HG02610 (cell line): ENCODE data around the gene CAMK2G.
"Not testable (repeated sequence)": the region's sequence is repeated elsewhere in the genome, so short reads cannot be mapped to it uniquely, and the experiment has no call there.

Experiments
- ATAC-seq: cut with Tn5 transposase; IDR thresholded peaks from one replicate; pipeline ENCODE4 v1.9.1; 2021; ENCODE audit warnings: mild to moderate bottlenecking, moderate library complexity; ENCODE audit not compliant: unreplicated experiment

CAMK2G gene

DNA sequence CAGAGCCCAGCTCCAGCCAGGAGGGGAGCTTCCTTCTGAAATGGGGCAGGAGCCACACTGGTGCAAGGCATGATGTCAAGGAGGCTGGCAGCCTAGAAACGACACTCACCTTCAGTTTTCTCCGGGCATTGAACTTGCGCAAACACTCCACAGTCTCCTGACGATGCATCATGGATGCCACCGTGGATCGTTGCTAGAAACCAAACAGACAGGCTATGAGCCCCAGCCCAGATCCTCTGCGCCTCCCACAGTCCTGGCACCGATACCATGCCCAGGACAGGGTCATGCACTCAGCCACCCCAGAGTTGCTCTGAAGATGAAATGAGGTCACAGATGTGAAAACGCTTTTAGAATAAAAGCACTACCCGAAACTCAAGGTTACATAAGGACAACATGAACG, 32.0 kb downstream of the CAMK2G start:
- ATAC-seq = no peak

DNA sequence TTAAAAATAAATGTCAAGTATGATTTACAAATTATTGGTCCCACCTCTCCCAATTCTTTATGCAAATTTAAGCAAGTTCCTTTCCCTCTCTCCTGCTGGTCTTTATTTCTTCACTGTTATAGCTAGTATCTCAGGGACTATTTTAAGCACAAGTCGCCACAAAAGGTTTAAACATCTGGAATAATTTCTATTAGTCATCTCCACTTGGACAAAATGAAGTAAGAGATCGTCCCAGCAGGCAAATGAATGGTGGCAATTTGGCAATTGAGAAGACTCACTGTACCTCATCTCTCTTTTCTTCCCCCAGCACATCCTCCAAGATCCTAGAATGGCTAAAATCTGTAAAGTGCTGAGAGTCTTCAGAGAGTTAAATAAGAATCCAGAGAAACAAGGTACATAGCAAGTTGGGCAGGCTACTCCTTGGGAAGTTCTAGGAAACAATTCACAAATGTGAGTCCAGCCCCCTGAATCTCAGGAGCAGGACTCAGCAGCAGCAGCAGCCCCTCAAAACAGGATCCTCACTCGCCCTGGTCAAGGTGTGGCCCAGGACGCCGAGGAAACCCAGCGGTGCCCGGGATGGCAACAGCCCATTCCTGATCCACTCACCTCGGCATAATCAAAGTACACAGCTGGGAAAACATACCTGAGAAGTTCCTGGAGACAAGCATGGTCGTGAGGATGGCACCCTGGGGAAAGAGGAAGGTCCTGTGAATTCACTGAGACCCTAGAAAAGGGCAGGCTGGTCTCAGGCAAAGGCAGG, 32.6 kb downstream of the CAMK2G start:
- ATAC-seq = no peak

DNA sequence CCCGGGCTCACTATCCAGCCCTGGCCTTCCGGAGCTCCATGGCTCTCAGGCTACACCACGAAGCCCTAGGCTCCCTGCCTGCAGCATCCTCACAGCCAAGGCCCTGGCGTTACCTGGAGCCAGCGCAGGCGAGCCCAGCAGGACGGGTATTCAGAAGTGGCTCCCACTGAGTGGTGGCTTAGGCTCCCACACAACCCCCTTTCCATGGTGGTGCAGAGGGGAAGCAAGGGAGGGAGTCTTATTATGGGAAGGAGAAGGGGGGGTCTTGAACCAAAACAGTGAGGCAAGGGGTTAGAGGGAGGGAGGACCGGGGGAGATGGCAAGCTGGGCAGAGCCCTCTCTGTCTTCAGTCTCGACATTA, 33.3 kb downstream of the CAMK2G start:
- no peak for ATAC-seq

DNA sequence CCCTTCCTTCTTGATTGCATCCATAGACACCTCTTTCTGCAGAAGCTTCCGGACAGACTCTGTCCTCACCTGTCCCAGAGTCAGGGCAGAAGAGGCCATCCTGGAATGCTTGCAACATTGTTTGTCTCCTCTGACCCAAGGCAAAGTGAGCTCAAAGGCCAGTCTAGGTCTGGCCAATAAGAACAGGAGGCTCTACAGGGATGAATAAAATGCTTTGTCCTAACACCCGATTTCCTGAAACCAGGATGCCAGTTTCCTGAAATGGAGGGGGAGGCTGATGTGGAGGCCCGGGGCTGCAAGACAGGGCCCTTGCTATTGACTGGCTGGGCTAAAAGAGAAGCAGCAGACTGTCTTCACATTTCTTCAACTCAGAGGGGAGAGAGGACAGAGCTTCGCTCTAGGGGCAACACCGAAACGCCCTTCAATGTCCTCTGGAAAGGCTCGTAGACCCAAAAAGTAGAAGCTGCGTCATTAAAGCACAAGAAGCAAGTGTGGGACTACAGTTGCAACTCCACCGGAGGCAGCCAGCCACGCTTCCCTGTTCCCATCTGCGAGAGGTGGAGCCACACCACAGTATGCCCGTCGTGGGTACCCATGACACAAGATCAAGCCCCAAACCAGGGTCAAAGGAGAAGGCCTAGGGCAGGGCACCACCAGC, 33.8 kb downstream of the CAMK2G start:
- ATAC-seq = no peak

DNA sequence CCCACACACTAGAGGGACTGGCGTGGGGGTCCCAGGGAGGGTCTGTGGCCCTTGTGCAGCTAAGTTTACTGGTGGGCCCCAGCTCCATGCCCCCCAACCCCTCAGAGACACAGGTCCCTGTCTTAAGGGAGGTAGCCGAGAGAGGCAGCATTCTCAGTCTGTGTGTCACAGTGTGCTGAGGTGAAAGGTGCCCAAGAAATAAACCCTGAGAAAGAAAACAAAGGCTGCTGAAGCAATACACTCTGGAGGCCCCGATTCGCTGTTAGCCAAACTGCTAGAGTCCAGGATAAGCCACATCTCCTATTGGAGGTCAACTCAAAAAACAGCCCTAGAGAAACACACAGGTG, 34.3 kb downstream of the CAMK2G start:
- no peak for ATAC-seq

DNA sequence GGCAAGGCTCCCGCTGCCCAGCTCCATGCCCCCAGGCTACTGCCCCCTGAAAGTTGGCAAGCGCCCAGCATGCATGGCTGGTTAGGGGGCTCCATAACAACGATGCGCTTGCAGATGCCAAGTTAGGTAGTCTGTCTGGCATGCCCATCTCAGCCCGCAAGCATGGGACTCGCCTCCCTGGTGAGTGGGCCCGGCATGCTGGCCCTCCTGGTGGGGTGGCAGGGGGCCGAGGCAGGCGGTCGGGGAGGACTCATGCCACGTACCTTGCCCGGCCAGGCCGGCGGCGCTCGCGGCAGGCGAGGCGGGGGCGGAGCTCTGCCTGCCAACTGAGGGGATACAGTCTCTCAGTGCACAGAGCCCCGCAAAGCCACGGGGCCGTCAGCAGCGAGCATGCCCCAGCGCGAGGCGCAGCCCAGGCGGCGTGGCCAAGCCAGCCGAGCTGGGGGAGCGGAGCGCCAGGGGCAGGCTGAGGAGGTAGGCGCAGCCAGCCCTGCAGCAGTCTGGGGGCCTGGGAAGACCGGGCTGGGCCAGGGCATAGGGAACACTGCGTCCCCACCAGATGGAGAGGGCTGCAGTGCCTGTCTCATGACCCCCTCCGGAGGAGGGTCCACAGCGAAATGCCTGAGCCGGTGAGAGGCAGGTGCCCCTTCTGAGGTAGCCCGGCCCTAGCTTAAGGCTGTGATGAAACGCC, 34.9 kb downstream of the CAMK2G start:
- no peak for ATAC-seq

DNA sequence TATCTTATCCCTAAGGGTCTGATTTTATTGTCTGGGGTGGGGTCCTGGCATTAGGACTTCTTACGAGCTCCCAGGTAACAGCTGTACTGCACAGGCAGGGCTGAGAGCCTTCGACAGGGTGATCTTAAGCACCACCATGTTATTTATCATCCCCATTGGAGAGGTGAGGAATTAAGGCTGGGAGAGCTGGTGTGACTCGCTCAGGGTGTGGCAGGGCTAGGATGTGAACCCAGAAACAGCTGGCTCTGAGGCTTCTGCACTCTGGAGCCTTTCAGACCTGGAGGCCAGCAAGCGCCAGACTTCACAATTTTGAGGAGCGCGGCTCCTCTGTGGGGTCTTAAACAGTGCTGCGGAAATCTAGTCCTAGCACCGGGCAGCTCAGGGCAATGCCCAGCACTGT, 35.5 kb downstream of the CAMK2G start:
- no peak for ATAC-seq

DNA sequence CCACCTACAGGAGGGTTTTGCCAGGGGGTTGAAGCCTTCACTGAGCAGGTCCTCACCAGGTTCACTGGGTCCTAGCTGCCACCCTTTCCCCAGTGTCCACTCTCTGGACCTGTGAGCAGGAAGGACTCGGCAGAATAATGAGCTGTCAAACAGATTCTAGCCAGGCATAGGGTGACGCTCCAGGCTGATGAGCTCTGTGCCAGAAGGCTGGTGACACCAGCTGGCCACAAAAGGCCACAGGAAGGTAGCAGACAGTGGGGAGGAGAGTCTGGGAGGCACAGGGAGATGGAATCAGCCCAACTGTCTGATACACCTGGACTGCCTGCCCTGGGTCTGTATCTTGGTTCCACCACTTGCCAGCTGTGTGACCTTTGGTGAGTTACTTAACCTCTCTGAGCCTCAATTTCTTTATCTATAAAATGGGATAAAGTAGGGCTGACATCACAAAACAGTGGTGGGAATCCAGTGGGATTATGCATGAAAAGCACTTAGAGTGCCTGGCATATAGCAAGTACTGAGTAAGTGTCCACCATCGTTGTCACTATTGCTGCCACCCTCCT, 36.3 kb downstream of the CAMK2G start:
- no peak for ATAC-seq

DNA sequence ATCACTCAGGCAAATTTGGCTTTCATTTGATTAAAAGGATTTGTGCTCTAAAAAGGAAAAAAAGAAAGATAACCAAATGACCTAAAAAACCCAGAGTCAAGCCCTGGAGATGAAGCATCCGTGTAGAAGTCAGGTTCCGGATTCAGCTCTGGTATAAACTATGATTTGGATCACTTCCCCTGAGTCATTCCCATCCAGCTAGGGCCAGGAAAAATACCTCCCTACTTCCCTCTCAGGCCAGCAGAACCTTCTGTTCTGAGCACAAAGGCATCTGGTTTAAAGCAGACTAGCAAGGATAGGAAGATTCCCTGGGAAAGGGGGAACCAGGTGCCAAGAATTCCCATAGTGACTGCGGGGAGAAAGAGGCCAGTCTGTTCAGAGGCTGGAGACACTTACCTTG, 37.3 kb downstream of the CAMK2G start:
- no peak for ATAC-seq

DNA sequence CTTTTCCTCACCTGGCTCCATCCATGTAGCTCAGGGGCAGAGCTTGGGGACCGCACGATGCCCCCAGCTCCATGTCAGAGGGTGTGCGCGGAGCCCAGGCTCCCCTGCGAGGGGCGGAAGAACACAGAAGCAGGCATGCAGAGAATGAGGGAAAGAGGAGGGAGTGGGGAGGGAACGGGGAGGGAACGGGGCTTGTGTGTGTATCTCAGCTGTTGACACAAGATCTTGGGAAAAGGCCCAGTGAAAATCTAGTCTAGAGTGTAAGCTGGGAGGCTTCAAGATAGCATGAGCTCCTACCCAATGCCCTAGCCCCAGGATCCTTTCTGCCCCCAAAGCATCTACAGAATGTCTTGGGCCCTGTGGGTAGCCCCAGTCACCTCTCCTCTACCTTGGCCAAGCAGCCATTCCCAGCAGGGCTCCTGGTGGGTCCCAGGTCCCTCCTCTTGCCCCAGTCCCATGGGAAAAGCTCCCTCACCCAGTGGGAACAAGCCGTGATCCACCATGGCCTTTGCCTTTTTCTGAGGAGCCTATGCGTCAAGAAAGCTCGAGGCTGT, 37.9 kb downstream of the CAMK2G start:
- ATAC-seq = no peak

DNA sequence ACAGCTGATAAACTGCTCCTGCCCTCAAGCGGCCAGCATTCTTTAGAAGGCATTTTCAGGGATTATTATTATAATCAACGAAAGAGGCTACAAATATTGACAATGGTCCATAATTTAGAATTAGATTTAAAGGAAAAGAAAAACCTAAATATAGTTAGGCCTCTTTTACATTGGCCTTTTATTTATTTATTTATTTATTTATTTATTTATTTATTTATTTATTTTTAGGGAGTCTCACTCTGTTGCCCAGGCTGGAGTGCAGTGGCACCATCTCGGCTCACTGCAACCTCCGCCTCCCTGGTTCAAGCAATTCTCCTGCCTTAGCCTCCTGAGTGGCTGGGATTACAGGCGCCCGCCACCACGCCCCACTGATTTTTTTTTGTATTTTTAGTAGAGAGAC, 45.3 kb downstream of the CAMK2G start:
- ATAC-seq = not testable (repeated sequence)

DNA sequence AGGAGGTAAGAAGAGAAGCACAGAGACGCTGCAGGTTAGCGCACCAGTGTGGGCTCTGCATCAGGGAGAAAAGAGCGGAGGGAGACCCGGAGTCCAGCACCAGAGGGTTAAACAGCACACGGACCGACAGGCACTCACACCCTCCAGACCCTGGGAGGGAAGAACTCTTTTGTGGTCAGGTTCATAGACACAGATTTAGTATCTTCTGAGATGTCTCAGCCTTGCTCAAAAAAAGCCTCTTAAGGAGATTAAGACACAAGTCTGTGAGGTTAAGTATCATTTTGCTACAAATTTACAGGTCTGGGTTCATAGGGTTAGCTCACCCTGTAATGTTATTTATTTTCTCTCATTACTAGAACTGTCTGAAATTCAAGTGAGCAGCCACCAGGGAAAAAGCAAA, 46.2 kb downstream of the CAMK2G start:
- no peak for ATAC-seq

DNA sequence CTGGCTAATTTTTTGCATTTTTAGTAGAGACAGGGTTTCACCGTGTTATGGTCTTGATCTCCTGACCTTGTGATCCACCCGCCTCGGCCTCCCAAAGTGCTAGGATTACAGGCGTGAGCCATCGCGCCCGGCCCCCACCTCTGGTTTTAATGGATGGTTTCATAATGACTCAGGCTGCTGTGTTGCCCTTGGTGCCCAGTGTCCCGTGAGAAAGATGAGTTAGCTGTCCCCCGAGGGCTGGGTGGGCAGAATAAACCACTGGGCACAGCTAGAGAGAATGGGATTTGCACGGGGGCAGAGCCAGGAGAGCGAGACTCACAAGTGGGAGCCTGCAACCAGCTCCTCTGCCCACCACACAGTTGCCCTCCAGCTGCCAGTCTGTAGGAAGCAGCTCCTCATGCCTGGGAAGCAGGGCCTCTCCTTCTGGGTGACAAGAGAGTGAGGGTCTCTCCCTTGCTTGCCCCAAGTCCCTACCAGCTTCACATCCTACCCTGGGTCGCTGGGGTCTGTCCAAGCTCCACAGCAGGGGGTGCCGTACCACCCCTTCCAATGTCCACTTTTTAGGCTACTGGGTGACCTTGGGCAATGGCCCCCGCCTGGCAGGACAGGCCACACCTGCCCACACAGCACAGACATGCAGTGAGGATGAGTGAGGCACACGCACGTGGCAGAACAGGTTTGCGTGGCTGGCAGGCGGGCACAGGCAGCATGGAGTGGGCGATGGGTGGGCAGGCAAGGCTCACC, 46.8 kb downstream of the CAMK2G start:
- ATAC-seq = no peak

DNA sequence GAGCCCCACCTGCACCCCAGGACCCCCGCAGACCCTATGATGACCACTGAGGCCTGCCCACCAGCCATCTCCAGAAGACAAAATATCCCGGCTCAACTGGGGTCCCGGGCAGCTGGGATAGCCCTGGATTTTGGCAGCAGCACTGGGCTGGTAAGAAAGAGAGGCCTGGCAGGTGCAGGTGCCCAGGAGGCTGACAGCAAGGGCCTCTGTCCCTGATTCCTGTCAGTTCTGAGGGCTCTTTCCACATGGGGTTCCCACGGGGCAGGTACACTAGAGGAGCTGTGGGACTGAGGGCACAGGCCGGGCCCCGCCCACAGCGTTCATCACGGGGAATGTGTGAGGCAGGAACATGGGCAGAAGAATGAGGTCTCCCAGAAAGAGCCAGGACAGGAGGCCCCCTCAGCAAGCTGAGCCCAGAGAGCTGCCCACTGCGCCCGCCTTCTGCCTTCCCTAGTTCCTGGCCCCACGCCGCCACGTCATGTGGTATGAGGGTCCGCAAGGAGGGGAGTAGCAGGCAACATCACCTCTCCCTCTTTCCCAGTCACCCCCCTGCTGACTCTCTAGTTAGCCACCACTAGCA, 50.1 kb downstream of the CAMK2G start:
- no peak for ATAC-seq

DNA sequence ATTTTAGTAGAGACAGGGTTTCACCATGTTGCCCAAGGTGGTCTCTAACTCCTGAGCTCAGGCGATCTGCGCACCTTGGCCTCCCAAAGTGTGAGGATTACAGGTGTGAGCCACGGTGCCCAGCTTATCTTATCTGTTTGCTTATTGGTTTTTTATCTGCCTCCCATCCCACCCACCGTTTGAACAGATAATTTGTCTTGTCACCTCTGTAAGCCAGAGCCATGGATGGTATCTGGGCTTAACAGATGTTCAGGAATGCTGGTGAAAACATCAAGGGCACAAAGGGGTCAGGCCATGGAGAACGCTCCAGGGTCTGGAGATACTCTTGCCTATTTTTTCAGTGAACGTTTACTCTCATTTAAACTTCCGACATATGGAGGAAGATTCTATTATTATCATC, 51.0 kb downstream of the CAMK2G start:
- no peak for ATAC-seq

DNA sequence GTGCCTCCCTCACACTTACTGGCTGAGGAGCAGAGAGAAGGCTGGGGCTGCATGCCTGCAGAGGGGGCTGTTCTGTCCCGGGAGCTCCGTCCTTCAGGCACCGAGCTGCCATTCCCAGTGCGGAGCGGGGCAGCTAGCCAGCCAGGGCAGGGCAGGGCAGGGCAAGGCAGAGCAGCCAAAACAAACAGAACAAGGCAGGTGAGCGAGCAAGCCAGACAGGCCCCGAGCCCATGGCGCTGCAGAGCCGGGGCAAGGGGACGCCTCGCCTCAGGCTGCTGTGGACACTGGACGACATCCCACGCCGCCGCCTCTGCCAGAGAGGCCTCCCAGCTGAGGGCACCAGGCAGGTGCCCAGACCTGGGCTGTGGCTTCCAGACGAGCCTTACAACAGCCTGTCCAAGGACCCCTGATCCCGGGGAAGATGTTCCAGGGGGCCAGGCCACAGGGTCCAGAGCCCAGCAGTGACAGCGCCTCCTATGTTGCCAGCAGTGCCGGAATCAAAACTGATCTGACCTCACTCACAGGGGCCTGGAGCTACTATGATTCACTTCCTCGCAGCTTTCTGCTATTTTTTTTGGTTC, 54.8 kb downstream of the CAMK2G start:
- ATAC-seq = no peak

DNA sequence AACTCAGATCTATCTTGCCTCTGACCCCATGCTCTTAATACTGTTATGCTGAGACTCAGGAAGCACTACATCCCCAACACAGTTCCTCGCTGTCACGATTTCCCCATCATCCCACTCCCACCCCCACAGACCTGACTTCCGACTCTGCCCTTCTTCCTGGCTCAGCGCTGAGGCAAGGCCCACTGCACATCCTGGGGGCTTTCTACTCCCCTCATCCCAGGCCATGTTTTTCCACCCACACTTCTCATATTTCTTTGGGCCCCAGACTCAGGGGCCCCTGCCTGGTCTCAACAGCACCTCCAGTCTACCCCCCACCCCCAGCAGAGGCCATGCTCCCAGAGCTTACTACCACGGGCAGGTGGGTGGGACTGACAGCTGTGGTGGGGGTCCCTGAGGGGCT, 55.3 kb downstream of the CAMK2G start:
- ATAC-seq = no peak

DNA sequence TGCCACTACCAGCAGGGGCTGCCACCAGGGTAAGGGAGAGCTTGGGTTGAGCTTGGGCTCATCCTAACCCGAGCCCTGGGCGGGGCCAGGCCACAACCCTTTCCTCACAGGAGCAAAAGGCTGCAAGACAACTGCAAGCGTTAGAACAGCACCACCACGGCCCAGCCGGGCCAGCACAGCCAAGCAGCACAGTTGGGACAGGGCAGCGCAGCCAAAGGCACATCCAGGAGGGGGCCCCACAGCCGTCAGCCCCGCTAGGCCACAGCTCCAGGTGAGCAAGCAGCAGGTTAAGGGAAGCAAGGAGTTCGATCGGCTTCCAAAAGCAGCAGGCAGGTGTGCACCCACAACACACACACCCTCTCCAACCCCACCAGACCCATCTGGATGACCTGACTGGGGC, 56.0 kb downstream of the CAMK2G start:
- no peak for ATAC-seq

DNA sequence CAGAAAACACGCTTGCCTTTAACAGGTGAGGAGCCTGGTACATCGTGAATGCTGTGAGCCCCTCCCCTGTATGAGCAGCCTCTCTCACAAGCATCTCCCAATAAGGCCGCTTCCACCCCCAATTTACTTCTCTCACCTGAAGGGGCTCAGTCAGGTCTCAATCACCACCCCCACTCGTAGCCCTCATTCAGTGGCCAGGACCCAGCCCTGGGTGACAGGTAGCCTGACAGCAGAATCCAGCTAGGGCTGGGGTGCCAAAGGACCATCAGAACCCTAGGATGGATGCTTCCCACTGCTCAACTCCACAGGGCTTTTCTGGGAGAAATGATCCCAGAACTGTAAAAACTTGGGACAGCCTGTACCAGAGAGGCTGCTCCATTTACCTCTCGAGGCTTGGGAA, 56.5 kb downstream of the CAMK2G start:
- no peak for ATAC-seq
